RWPE2 (cell line): Measurements from ENCODE around the gene ZNF592.
A peak's percentile ranks its signal among the peaks of the same experiment; 100 is the strongest.
"Not testable (repeated sequence)": the region's sequence is repeated elsewhere in the genome, so short reads cannot be mapped to it uniquely, and the experiment has no call there.

Experiments
- ATAC-seq: fragments of 200-7000 bp; cut with Tn5 transposase; 3 replicates; pipeline ENCODE4 v1.9.1; 2021; ENCODE audit warnings: low read depth
- DNase-seq: peaks from one replicate; pipeline ENCODE4 v3.0.0-alpha.2; 2020; ENCODE audit warnings: low spot score
- H3K27ac ChIP-seq: fragments of 450-650 bp; 2 replicates; pipeline ENCODE4 v1.5.1; 2017; ENCODE audit warnings: mild to moderate bottlenecking; ENCODE audit not compliant: poor library complexity, severe bottlenecking
- H3K27me3 ChIP-seq: fragments of 250-450 bp; sonication (Bioruptor Pico); 2 replicates; pipeline ENCODE4 v1.5.1; 2021; ENCODE audit warnings: mild to moderate bottlenecking, moderate library complexity; ENCODE audit not compliant: insufficient read depth, poor library complexity, severe bottlenecking
- H3K36me3 ChIP-seq: fragments of 250-450 bp; sonication (Bioruptor Pico); 2 replicates; pipeline ENCODE4 v1.5.1; 2020; ENCODE audit warnings: low read depth, mild to moderate bottlenecking, moderate library complexity
- H3K4me1 ChIP-seq: fragments of 250-450 bp; sonication (Bioruptor Pico); 2 replicates; pipeline ENCODE4 v1.5.1; 2021; ENCODE audit warnings: mild to moderate bottlenecking, moderate library complexity; ENCODE audit not compliant: insufficient read depth, poor library complexity, severe bottlenecking
- H3K4me3 ChIP-seq: fragments of 250-450 bp; sonication (Bioruptor Pico); 2 replicates; pipeline ENCODE4 v1.5.1; 2021; ENCODE audit warnings: mild to moderate bottlenecking, moderate library complexity; ENCODE audit not compliant: severe bottlenecking
- H3K9me3 ChIP-seq: fragments of 250-450 bp; sonication (Bioruptor Pico); 2 replicates; pipeline ENCODE4 v1.5.1; 2021; ENCODE audit warnings: mild to moderate bottlenecking, moderate library complexity; ENCODE audit not compliant: severe bottlenecking
- CTCF ChIP-seq: fragments of 450-650 bp; IDR thresholded peaks from one replicate; pipeline ENCODE4 v1.5.1; 2017; ENCODE audit warnings: mild to moderate bottlenecking, moderate library complexity; ENCODE audit not compliant: poor library complexity, severe bottlenecking

Gene ZNF592

GRCh38 chr15:84844964-84845363 lies 96.6 kb downstream of the ZNF592 start:
- Histone ChIP-seq H3K27ac (no peak overlapping the region), H3K27me3 (no peaks in the 10 kb centered on the region), H3K9me3 (peaks cover 11% of the 10 kb centered on the region), H3K36me3 (no peaks in the 10 kb centered on the region), H3K4me3 (no peak overlapping the region), H3K4me1 (no peaks in the 10 kb centered on the region)
- DNase-seq (no peak), ATAC-seq (no peak)
- no peak for TF ChIP-seq CTCF

- H3K9me3 ChIP-seq, result peaks cover 11% of the 10 kb centered on the region
- peak; percentile 74 for ATAC-seq
- H3K4me3 ChIP-seq, H3K36me3 ChIP-seq, DNase-seq, H3K4me1 ChIP-seq, H3K27me3 ChIP-seq, H3K27ac ChIP-seq: not testable (repeated sequence)
- TF ChIP-seq CTCF, result peak; percentile 96
Observed at GRCh38 chr15:84845631-84846030, 97.2 kb downstream of the ZNF592 start.

GRCh38 chr15:84846269-84846668 lies 97.9 kb downstream of the ZNF592 start:
- Histone ChIP-seq H3K4me1 (no peaks in the 10 kb centered on the region), H3K27me3 (no peaks in the 10 kb centered on the region), H3K9me3 (peaks cover 11% of the 10 kb centered on the region), H3K36me3 (no peaks in the 10 kb centered on the region), H3K4me3 (no peak overlapping the region), H3K27ac (no peak overlapping the region)
- no peak for DNase-seq
- no peak for ATAC-seq
- TF ChIP-seq CTCF, result no peak

- peaks cover 11% of the 10 kb centered on the region for H3K9me3 ChIP-seq
- H3K27me3 ChIP-seq, result no peaks in the 10 kb centered on the region
- H3K4me1 ChIP-seq, result no peaks in the 10 kb centered on the region
- no peak overlapping the region for H3K27ac ChIP-seq
- TF ChIP-seq CTCF, result no peak
- no peak overlapping the region for H3K4me3 ChIP-seq
- ATAC-seq, result no peak
- no peak for DNase-seq
- no peaks in the 10 kb centered on the region for H3K36me3 ChIP-seq
Observed at GRCh38 chr15:84847382-84847781, 99.0 kb downstream of the ZNF592 start.

GRCh38 chr15:84852212-84852611 lies 103.8 kb downstream of the ZNF592 start:
- Histone ChIP-seq H3K4me3 (no peak overlapping the region), H3K27ac (no peak overlapping the region), H3K36me3 (no peaks in the 10 kb centered on the region), H3K27me3 (no peaks in the 10 kb centered on the region), H3K4me1 (no peaks in the 10 kb centered on the region), H3K9me3 (peaks cover 7% of the 10 kb centered on the region)
- TF ChIP-seq CTCF, result no peak
- DNase-seq, result no peak
- ATAC-seq, result no peak
